ENCODE data around the gene TBC1D16.

- TF ChIP-seq POLR2AphosphoS5 (IDR thresholded peaks at IDR 0.05; ENCODE audit: low read depth, low read length) (no peak), POLR2A (IDR thresholded peaks at IDR 0.05; ENCODE audit: low read depth, low read length) (no peak), TAF1 (IDR thresholded peaks at IDR 0.05; ENCODE audit: low read depth, low read length) (no peak), POU2F2 (IDR thresholded peaks at IDR 0.05; ENCODE audit: low read depth, low read length) (no peak)
These were observed 36.7 kb upstream of the TBC1D16 start for GRCh38 chr17:80072410-80072809.

Measured in GM12891 (cell line).